Muscle layer of duodenum (tissue), 2 donors: Measurements from ENCODE around the gene FSTL4.
"Not testable (repeated sequence)": the region's sequence is repeated elsewhere in the genome, so short reads cannot be mapped to it uniquely, and the experiment has no call there.

Source experiments
- H3K27ac ChIP-seq: one replicate; pipeline ENCODE4 v1.7.0; 2013; ENCODE audit warnings: mild to moderate bottlenecking, low read length
- H3K27me3 ChIP-seq: one replicate; pipeline ENCODE4 v1.7.0; 2013; ENCODE audit warnings: low read depth, mild to moderate bottlenecking, control low read depth, low read length
- H3K36me3 ChIP-seq, 2 donors: one replicate each; pipeline ENCODE4 v1.7.0; 2013; ENCODE audit warnings: low read length in 2 of 2, control low read depth in 1 of 2, mild to moderate bottlenecking in 1 of 2; ENCODE audit not compliant: insufficient read depth in 2 of 2, control insufficient read depth in 1 of 2
- H3K4me1 ChIP-seq, 2 donors: one replicate each; pipeline ENCODE4 v1.7.0; 2013; ENCODE audit warnings: low read length in 2 of 2, mild to moderate bottlenecking in 2 of 2, control low read depth in 1 of 2, moderate library complexity in 1 of 2; ENCODE audit not compliant: insufficient read depth in 2 of 2, control insufficient read depth in 1 of 2
- H3K4me3 ChIP-seq, 2 donors: one replicate each; pipeline ENCODE4 v1.7.0; 2013; ENCODE audit warnings: low read length in 2 of 2, low read depth in 1 of 2, mild to moderate bottlenecking in 1 of 2
- H3K9me3 ChIP-seq, 2 donors: one replicate each; pipeline ENCODE4 v1.7.0; 2013; ENCODE audit warnings: low read length in 2 of 2, control low read depth in 1 of 2, mild to moderate bottlenecking in 1 of 2; ENCODE audit not compliant: control insufficient read depth in 1 of 2
- donor health status: healthy.

FSTL4 gene

DNA sequence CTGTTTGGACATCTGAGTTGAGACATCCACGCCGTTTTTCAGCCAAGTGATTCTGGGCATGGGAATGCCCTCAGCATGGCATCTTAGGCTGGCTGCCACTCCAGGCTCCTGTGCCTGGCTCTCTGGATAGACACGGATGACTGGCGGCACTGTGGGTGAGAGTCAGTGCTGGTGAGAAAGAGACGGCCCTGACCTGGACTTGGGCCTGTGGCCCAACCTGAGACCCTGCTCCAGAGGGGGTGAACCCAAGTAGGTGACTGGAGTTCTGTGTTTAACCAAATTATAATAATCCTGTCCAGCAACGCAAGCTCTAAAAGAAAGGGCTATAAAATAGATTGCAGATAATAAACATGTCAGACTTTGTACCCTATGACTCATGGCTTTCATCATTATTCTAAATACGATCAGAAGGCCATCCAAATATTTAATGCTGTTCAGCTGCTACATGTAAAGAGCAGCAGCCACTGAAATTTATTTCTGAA, 386.6 kb downstream of the FSTL4 start:
- Histone ChIP-seq H3K9me3 (no peaks in the 10 kb centered on the region), H3K36me3 (no peaks in the 10 kb centered on the region), H3K27me3 (no peaks in the 10 kb centered on the region), H3K4me3 (no peak overlapping the region), H3K4me1 (no peaks in the 10 kb centered on the region), H3K27ac (no peak overlapping the region)

DNA sequence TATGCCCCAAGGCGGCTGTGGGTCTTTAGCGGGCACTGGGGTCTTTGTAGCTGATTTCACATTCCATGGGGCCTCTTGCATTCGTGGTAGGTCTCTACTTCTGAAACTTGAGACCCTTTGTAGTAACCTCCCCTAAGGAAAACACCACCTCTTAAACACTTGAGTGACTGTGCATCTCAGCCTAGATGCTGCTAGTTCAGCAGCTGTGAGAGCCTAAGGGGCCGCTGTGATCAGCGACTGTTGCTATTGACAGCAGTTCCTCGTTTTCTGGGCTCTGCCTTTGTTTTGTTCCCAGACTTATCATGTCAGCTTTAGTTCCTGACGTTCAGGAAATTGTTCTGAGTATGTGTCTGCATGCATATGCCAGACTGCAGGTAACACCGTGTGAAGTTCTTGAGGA, 389.4 kb downstream of the FSTL4 start:
- Histone ChIP-seq H3K4me3 (no peak overlapping the region), H3K27me3 (no peaks in the 10 kb centered on the region), H3K36me3 (no peaks in the 10 kb centered on the region), H3K27ac (no peak overlapping the region), H3K4me1 (no peaks in the 10 kb centered on the region), H3K9me3 (no peaks in the 10 kb centered on the region)

DNA sequence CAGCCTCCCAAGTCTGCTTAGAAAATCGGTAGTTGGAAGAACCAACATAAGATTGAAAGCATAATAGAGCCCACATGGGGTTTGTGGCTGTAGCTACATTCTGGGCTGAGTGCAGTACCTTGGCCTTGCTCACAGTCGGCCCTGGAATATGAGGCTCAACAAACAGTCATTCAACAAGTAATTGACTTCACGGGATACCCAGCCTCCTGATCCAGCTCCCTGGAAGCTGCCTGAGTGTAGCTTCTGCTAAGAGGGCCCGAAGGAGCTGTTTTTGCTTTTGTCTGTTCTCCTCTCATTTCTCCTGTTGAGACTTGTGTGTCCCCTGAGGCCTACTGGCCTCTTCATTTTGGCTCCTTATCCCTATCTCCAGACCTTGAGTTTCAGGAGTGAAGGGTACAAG, 389.8 kb downstream of the FSTL4 start:
- H3K27ac ChIP-seq: no peak overlapping the region
- H3K27me3 ChIP-seq: no peaks in the 10 kb centered on the region
- H3K9me3 ChIP-seq: no peaks in the 10 kb centered on the region
- no peak overlapping the region for H3K4me3 ChIP-seq
- H3K36me3 ChIP-seq: no peaks in the 10 kb centered on the region
- no peaks in the 10 kb centered on the region for H3K4me1 ChIP-seq

DNA sequence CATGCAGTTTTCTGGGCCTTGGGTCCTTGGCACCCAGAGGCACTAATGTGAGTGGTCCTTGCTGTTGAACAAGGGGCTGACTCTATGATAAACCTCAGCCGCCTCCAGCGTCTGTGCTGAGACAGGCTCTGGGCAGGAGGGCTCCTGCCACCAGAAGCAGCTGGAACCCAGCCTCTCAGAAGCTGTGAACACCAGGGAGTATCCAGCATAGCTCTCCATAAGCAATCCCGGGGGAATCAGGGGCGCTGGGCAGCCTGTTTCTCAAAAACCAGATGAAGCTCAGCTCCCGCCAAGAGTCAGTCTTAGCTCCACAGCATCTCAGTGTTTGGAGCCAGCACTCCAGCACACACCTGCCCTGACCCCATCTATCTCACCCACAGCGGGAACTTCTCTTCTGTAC, 390.3 kb downstream of the FSTL4 start:
- H3K9me3 ChIP-seq: no peaks in the 10 kb centered on the region
- H3K27me3 ChIP-seq: no peaks in the 10 kb centered on the region
- H3K27ac ChIP-seq: no peak overlapping the region
- no peak overlapping the region for H3K4me3 ChIP-seq
- H3K36me3 ChIP-seq: no peaks in the 10 kb centered on the region
- no peaks in the 10 kb centered on the region for H3K4me1 ChIP-seq

DNA sequence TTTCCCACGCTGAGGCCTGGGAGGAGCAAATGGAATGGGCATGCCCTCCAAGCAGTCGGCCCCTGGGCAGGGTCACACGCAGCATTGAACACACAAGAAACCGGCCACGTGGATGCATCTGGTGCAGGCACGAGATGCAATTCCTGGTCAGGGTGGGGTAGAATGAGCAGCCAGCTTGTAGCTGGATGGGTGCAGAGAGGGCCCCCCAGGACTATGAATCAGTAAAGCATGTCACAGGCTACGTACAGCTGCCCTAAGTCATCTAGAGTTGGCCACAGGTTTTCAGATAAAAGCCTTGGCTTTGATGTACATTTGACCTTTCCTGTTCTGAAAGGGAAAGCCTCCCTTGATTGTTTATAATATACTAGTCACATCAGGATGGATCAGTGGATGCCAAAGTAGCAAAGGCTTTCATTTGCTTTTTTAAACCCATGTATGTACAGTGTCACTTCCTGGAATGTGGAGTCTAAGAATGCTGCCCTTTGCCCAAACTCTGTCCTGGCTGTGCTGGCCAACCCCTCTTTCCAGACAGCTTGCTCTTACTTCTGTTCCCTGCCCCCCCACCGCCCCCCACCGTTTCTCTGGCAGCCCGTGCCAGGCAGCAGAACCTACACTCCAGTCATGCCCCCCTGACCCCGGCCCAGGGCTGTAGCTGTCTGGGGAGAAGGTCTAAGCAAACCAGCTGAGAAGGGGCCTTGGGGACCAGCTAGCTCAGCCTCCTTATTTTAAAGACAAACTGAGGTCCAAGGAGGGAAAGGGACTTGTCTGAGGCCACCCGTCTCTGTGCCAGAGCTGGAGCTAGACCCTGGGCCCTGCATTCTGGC, 391.3 kb downstream of the FSTL4 start:
- no peak overlapping the region for H3K27ac ChIP-seq
- H3K9me3 ChIP-seq: no peaks in the 10 kb centered on the region
- no peak overlapping the region for H3K4me3 ChIP-seq
- H3K27me3 ChIP-seq: no peaks in the 10 kb centered on the region
- H3K36me3 ChIP-seq: no peaks in the 10 kb centered on the region
- H3K4me1 ChIP-seq: no peaks in the 10 kb centered on the region

DNA sequence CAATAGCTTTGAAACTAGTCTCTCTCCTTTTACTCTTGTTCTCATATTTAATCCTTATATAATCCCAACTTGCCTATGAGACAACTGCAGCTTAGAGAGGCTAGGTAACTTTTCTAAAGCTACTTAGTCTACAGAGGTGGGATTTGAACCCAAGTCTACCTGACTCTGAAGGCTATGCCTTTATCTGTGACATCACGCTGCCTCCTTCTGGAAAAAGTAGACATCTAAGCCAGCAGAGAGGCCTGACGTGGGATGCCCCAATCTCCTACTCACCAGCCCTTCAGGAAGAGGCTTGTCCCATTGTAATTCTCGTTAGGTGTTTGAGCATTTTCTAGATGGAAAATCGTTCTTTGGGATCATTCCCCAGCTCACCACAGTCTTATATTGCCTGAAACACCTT, 393.0 kb downstream of the FSTL4 start:
- no peaks in the 10 kb centered on the region for H3K4me1 ChIP-seq
- H3K27ac ChIP-seq: no peak overlapping the region
- H3K4me3 ChIP-seq: no peak overlapping the region
- H3K36me3 ChIP-seq: no peaks in the 10 kb centered on the region
- H3K27me3 ChIP-seq: no peaks in the 10 kb centered on the region
- H3K9me3 ChIP-seq: no peaks in the 10 kb centered on the region

DNA sequence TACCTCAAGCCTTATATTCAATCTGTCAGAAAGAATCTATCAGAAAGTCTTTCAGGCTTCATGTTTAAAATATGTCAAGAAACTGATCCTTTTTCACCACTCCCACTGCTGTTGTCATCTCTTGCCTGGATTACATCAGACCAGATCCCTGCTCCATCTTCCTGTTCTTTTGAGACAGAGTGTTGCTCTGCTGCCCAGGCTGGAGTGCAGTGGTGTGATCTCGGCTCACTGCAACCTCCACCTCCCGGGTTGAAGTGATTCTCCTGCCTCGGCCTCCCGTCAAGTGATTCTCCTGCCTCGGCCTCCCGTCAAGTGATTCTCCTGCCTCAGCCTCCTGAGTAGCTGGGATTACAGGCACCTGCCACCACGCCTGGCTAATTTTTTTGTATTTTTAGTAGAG, 396.2 kb downstream of the FSTL4 start:
- H3K36me3 ChIP-seq, H3K27ac ChIP-seq, H3K4me3 ChIP-seq, H3K27me3 ChIP-seq, H3K9me3 ChIP-seq, H3K4me1 ChIP-seq: not testable (repeated sequence)

DNA sequence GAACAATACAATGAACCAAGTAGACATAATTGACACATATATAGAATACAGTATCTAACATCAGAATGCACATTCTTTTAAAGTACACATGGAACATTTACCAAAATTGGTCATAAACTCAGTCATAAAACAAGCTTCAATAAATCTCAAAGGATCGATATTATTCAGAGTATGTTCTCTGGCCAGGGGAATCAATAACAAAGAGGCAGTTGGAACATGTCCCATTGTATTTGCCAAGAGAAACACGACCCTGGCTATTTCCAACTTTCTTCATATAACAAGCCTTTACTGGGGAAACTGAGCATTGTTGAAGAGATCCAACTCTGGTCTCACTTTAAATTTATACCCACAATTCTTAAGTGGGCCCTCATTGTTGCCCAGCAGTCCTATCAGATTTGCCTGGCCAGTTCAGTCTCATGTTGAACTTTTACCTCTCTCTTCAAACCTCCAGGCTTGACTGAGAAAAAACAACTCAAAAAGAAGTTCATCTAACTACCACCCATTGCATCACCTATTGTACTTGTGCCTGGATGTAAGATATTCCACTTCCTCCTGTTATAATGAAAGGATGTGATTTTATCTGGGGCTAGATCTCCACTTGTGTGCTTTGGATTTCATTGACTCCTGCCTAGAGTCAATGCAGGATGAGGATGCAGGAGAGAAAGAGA, 398.1 kb downstream of the FSTL4 start:
- Histone ChIP-seq H3K27me3 (no peaks in the 10 kb centered on the region), H3K4me1 (no peaks in the 10 kb centered on the region), H3K9me3 (no peaks in the 10 kb centered on the region), H3K4me3 (no peak overlapping the region), H3K27ac (no peak overlapping the region), H3K36me3 (no peaks in the 10 kb centered on the region)

DNA sequence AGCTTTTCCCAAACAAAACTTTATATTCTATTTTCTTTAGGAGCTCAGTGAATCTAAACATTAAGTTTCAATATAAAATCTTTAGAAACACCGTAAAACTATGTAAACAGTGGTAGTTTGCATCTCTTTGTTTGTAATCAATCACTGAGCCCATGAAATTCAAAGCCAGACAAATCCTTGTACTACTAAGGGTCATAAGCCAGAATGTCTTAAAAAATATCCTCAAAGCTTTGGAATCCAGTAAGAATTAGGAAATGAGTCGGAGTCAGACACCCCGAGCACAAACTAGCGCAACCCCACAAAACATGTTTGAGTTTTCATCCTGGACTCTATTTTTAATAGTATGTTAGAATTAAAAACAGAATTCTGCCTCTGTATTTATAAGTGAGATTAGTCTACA, 406.7 kb downstream of the FSTL4 start:
- Histone ChIP-seq H3K27ac (no peak overlapping the region), H3K4me1 (no peaks in the 10 kb centered on the region), H3K27me3 (no peaks in the 10 kb centered on the region)

DNA sequence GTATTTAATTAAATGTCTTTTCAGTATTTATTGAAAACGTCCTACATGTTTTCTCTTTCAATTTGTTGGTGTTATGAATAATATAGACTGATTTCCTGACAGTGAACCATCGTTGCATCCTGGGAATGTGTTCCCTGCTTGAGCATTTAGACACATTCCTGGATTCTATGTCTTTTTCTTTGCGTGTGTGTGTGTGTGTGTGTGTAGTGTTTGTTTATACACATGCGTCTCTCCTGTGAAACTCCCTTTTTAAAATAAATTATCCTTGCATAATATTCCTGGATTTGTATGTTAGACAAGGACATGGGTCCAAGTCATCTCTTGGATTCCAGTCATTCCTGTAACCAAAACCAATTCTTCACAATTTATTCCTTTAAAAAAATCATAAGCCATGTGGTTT, 407.1 kb downstream of the FSTL4 start:
- peaks cover 0 to 4% of the 10 kb centered on the region in 2 donors for H3K9me3 ChIP-seq
- H3K27me3 ChIP-seq: no peaks in the 10 kb centered on the region
- no peak overlapping the region for H3K4me3 ChIP-seq
- no peaks in the 10 kb centered on the region for H3K4me1 ChIP-seq
- no peaks in the 10 kb centered on the region for H3K36me3 ChIP-seq
- H3K27ac ChIP-seq: no peak overlapping the region

More for the DNA sequence above, 406.7 kb downstream of the FSTL4 start:
- Histone ChIP-seq H3K9me3 (peaks cover 0 to 4% of the 10 kb centered on the region in 2 donors), H3K36me3 (no peaks in the 10 kb centered on the region), H3K4me3 (no peak overlapping the region)

DNA sequence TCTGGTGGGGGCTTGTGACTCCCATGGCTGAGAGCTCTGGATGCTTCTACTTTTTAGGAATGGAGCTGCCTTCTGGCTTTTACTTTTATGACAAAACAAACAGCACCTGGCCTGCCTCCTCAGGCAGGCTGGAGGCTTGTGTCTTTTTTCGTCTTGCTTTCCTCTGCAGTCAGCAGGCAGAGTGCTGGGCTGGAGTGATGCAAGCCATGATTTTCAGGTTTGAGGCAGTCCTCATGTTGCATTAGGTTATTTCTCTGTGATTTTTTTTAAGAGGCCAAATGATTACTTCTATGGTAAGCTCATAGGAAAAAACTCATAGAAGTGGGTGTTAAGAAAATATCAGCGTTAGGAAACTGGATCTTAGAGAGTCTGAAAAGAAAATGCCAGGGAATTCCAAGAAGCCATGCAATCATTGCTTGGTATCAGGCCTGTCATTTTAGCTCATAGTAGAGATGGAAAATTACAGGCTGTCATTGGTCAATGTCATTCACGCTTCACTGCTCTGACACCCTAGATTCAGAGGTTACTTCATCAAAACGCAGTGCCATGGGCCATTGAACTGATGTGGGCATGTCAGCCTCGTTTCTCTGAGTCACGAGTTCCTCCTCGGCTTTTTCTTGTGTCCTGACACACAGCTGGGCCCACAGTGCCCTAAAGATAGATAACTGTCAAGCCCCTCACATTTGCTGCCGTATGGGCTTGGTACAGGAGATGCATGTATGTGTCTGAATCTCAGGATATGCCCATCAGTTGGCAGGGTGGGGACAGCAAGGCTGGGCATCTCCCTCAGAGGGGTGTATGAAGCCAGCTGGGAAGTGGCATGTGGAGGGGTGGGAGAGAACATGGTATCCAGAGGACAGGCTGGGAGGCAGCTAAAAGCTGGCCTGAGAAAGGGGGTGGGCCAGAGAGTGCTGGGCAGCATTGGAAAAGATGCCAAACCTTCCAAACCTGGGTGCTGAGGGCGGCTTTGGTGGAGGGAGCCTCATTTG, 408.7 kb downstream of the FSTL4 start:
- H3K9me3 ChIP-seq: peaks cover 0 to 4% of the 10 kb centered on the region in 2 donors
- no peaks in the 10 kb centered on the region for H3K4me1 ChIP-seq
- H3K27ac ChIP-seq: no peak overlapping the region
- H3K36me3 ChIP-seq: no peaks in the 10 kb centered on the region
- no peak overlapping the region for H3K4me3 ChIP-seq
- no peaks in the 10 kb centered on the region for H3K27me3 ChIP-seq
